CD8-positive, alpha-beta memory T cell (primary cell): ENCODE measurements around the gene HOXB13. TPM values are rescaled to one million over a fixed set of nuclear protein-coding genes. Genes with fewer than 3 reads are reported as not detected.

Source experiments
- CTCF ChIA-PET: fragments of 350-600 bp; sonication (Branson Sonifier 250); formaldehyde crosslinking; loops from one replicate; lab custom pipeline; 2021; ENCODE audit warnings: antibody characterized with exemption; lab: Charles Lee
- POLR2A ChIA-PET: fragments of 350-600 bp; sonication (Branson Sonifier 250); formaldehyde crosslinking; loops from one replicate; lab custom pipeline; 2021; ENCODE audit warnings: antibody characterized with exemption; lab: Charles Lee
- DNase-seq, 5 donors: peaks; one replicate each; pipeline versions ENCODE4 v3.0.0 to v3.0.0-alpha.2; 2020 to 2022; ENCODE audit warnings: mixed read lengths in 1 of 5
- H3K27ac ChIP-seq: one replicate; pipeline ENCODE4 v1.7.0; 2013; ENCODE audit warnings: low read depth, mild to moderate bottlenecking, low read length, moderate library complexity
- H3K27me3 ChIP-seq: 2 replicates; pipeline ENCODE4 v1.7.0; 2013; ENCODE audit warnings: low read length, mild to moderate bottlenecking; ENCODE audit not compliant: insufficient read depth, poor library complexity, severe bottlenecking
- H3K36me3 ChIP-seq: 2 replicates; pipeline ENCODE4 v1.7.0; 2013; ENCODE audit warnings: mild to moderate bottlenecking, low read length, moderate library complexity; ENCODE audit not compliant: insufficient read depth
- H3K4me1 ChIP-seq: 2 replicates; pipeline ENCODE4 v1.7.0; 2013; ENCODE audit warnings: mild to moderate bottlenecking, low read length, moderate library complexity; ENCODE audit not compliant: insufficient read depth
- H3K4me3 ChIP-seq: 2 replicates; pipeline ENCODE4 v1.7.0; 2013; ENCODE audit warnings: mild to moderate bottlenecking, low read length
- H3K9me3 ChIP-seq: 2 replicates; pipeline ENCODE4 v1.7.0; 2013; ENCODE audit warnings: mild to moderate bottlenecking, low read length
- H3K27ac Mint-ChIP-seq, 8 donors: one replicate each; pipeline ENCODE4 v1.8.0; 2020 to 2021; ENCODE audit warnings: mixed read lengths in 8 of 8, mild to moderate bottlenecking in 6 of 8, inconsistent platforms in 3 of 8, moderate library complexity in 3 of 8
- H3K27me3 Mint-ChIP-seq, 2 donors: one replicate each; pipeline ENCODE4 v1.8.0; 2020 to 2021; ENCODE audit warnings: mixed read lengths in 2 of 2, mild to moderate bottlenecking in 1 of 2, moderate library complexity in 1 of 2
- H3K36me3 Mint-ChIP-seq, 3 donors: one replicate each; pipeline ENCODE4 v1.8.0; 2020 to 2021; ENCODE audit warnings: mixed read lengths in 3 of 3, inconsistent platforms in 1 of 3, mild to moderate bottlenecking in 1 of 3
- H3K4me1 Mint-ChIP-seq, 3 donors: one replicate each; pipeline ENCODE4 v1.8.0; 2020 to 2021; ENCODE audit warnings: mixed read lengths in 3 of 3, inconsistent platforms in 1 of 3, mild to moderate bottlenecking in 1 of 3
- H3K4me3 Mint-ChIP-seq, 7 donors: one replicate each; pipeline ENCODE4 v1.8.0; 2020 to 2021; ENCODE audit warnings: mixed read lengths in 7 of 7, mild to moderate bottlenecking in 6 of 7, moderate library complexity in 4 of 7, inconsistent platforms in 2 of 7
- H3K9me3 Mint-ChIP-seq, 5 donors: one replicate each; pipeline ENCODE4 v1.8.0; 2020 to 2022; ENCODE audit warnings: mixed read lengths in 5 of 5, mild to moderate bottlenecking in 3 of 5, moderate library complexity in 2 of 5, inconsistent platforms in 1 of 5
- polyA plus RNA-seq: library from polyadenylated mRNA; unstranded; fragments of 300-500 nt; fragmentation: Illumina TruSeq; gene quantifications from one replicate; pipeline ENCODE4 v1.2.3, GENCODE V29; 2021
- total RNA-seq, 2 experiments: library from RNA; stranded (reverse); gene quantifications; one replicate each; pipeline ENCODE4 v1.2.3, GENCODE V29; 2021

The HOXB13 gene
- total and polyA plus RNA-seq, 3 experiments from 2014 or later = not detected

- Histone ChIP-seq H3K4me3 (no peak overlapping the region), H3K27ac (no peak overlapping the region), H3K9me3 (no peaks in the 10 kb centered on the region), H3K27me3 (peaks cover 93% of the 10 kb centered on the region), H3K4me1 (no peaks in the 10 kb centered on the region), H3K36me3 (no peaks in the 10 kb centered on the region)
- H3K27me3 Mint-ChIP-seq = peaks cover 84 to 92% of the 10 kb centered on the region in 2 donors
- ChIA-PET POLR2A (no interaction called here), CTCF (interaction anchor here (2.4 kb wide), 1 partner anchor 22 kb away, joined by 8 read pairs; no protein-coding TSS in a partner anchor)
- peak overlapping the region in 5 of 7 donors; percentile 17 to 69 (median 35) for H3K4me3 Mint-ChIP-seq
- H3K9me3 Mint-ChIP-seq = peaks cover 1 to 7% (median 6%) of the 10 kb centered on the region in 5 donors
- no peaks in the 10 kb centered on the region for H3K36me3 Mint-ChIP-seq
- no peak for DNase-seq
- peaks cover 12 to 16% (median 12%) of the 10 kb centered on the region in 3 donors for H3K4me1 Mint-ChIP-seq
- peak overlapping the region in 1 of 8 donors; percentile 76 for H3K27ac Mint-ChIP-seq
These were observed 18.4 kb upstream of the HOXB13 start for GRCh38 chr17:48746916-48747444.

- Mint-ChIP-seq H3K36me3 (no peaks in the 10 kb centered on the region), H3K4me1 (peaks cover 12% of the 10 kb centered on the region in 3 donors), H3K27ac (peak overlapping the region in 2 of 8 donors; percentile 11 to 76), H3K9me3 (peaks cover 1 to 9% (median 6%) of the 10 kb centered on the region in 5 donors), H3K27me3 (peaks cover 83 to 91% of the 10 kb centered on the region in 2 donors), H3K4me3 (peak overlapping the region in 2 of 7 donors; percentile 2 to 69)
- Histone ChIP-seq H3K27me3 (peaks cover 85% of the 10 kb centered on the region), H3K9me3 (no peaks in the 10 kb centered on the region), H3K4me1 (no peaks in the 10 kb centered on the region), H3K4me3 (no peak overlapping the region), H3K36me3 (no peaks in the 10 kb centered on the region), H3K27ac (no peak overlapping the region)
- DNase-seq = no peak
- CTCF ChIA-PET = interaction anchor here (0.9 to 1.0 kb wide), 2 partner anchors 26 to 28 kb away, joined by 3 to 4 read pairs; no protein-coding TSS in a partner anchor
- POLR2A ChIA-PET = interaction anchor here (0.6 to 0.8 kb wide), 2 partner anchors 22 to 27 kb away, joined by 3 to 8 read pairs; no protein-coding TSS in a partner anchor
These were observed 17.1 kb upstream of the HOXB13 start for GRCh38 chr17:48745381-48746275.

GRCh38 chr17:48740537-48740936 is 12.0 kb upstream of the HOXB13 start:
- ChIA-PET CTCF (no interaction called here), POLR2A (no interaction called here)
- Histone ChIP-seq H3K4me1 (no peaks in the 10 kb centered on the region), H3K4me3 (no peak overlapping the region), H3K27ac (no peak overlapping the region), H3K9me3 (no peaks in the 10 kb centered on the region), H3K27me3 (peaks cover 68% of the 10 kb centered on the region), H3K36me3 (no peaks in the 10 kb centered on the region)
- Mint-ChIP-seq H3K27me3 (peaks cover 87 to 92% of the 10 kb centered on the region in 2 donors), H3K36me3 (no peaks in the 10 kb centered on the region), H3K27ac (no peak overlapping the region), H3K9me3 (peaks cover 0 to 2% (median 1%) of the 10 kb centered on the region in 5 donors), H3K4me1 (peaks cover 6 to 10% (median 8%) of the 10 kb centered on the region in 3 donors), H3K4me3 (no peak overlapping the region)
- DNase-seq = no peak

GRCh38 chr17:48738803-48739526 is 10.4 kb upstream of the HOXB13 start:
- H3K9me3 ChIP-seq = no peaks in the 10 kb centered on the region
- Mint-ChIP-seq H3K27ac (peak overlapping the region in 1 of 8 donors; percentile 23), H3K9me3 (peaks cover 0 to 2% (median 0%) of the 10 kb centered on the region in 5 donors), H3K36me3 (no peaks in the 10 kb centered on the region), H3K27me3 (peaks cover 86 to 92% of the 10 kb centered on the region in 2 donors), H3K4me1 (peaks cover 6 to 13% (median 7%) of the 10 kb centered on the region in 3 donors), H3K4me3 (peak overlapping the region in 5 of 7 donors; percentile 50 to 80 (median 62))
- peaks cover 70% of the 10 kb centered on the region for H3K27me3 ChIP-seq
- POLR2A ChIA-PET = no interaction called here
- CTCF ChIA-PET = interaction anchor here (3.3 kb wide), 1 partner anchor 15 kb away, joined by 15 read pairs; the partner anchor contains the start of gene PRAC2
- H3K4me3 ChIP-seq = no peak overlapping the region
- H3K36me3 ChIP-seq = no peaks in the 10 kb centered on the region
- H3K4me1 ChIP-seq = no peaks in the 10 kb centered on the region
- DNase-seq = no peak
- H3K27ac ChIP-seq = no peak overlapping the region

- peaks cover 0 to 2% (median 0%) of the 10 kb centered on the region in 5 donors for H3K9me3 Mint-ChIP-seq
- CTCF ChIA-PET = interaction anchor here (3.3 kb wide), 1 partner anchor 15 kb away, joined by 15 read pairs; the partner anchor contains the start of gene PRAC2
- H3K4me3 ChIP-seq = no peak overlapping the region
These were observed 9.9 kb upstream of the HOXB13 start for GRCh38 chr17:48738424-48738802.

GRCh38 chr17:48737330-48738043 is 8.9 kb upstream of the HOXB13 start:
- no peak overlapping the region for H3K27ac Mint-ChIP-seq
- Histone ChIP-seq H3K4me3 (no peak overlapping the region), H3K4me1 (no peaks in the 10 kb centered on the region), H3K9me3 (no peaks in the 10 kb centered on the region), H3K27me3 (peaks cover 74% of the 10 kb centered on the region), H3K27ac (no peak overlapping the region), H3K36me3 (no peaks in the 10 kb centered on the region)
- H3K36me3 Mint-ChIP-seq = no peaks in the 10 kb centered on the region
- H3K4me1 Mint-ChIP-seq = peaks cover 17 to 26% (median 19%) of the 10 kb centered on the region in 3 donors
- H3K27me3 Mint-ChIP-seq = peaks cover 88 to 91% of the 10 kb centered on the region in 2 donors
- peaks cover 0 to 2% (median 0%) of the 10 kb centered on the region in 5 donors for H3K9me3 Mint-ChIP-seq
- ChIA-PET CTCF (interaction anchor here (3.3 kb wide), 1 partner anchor 14 kb away, joined by 15 read pairs; the partner anchor contains the start of gene PRAC2), POLR2A (interaction anchor here (0.6 kb wide), 1 partner anchor 524 kb away, joined by 4 read pairs; no protein-coding TSS in a partner anchor)
- no peak overlapping the region for H3K4me3 Mint-ChIP-seq
- no peak for DNase-seq

More at GRCh38 chr17:48738424-48738802, 9.9 kb upstream of the HOXB13 start:
- Mint-ChIP-seq H3K4me1 (peaks cover 12 to 19% (median 12%) of the 10 kb centered on the region in 3 donors), H3K36me3 (no peaks in the 10 kb centered on the region), H3K27ac (no peak overlapping the region), H3K4me3 (peak overlapping the region in 1 of 7 donors; percentile 62), H3K27me3 (peaks cover 87 to 92% of the 10 kb centered on the region in 2 donors)
- H3K27me3 ChIP-seq = peaks cover 70% of the 10 kb centered on the region
- POLR2A ChIA-PET = interaction anchor here (0.6 kb wide), 1 partner anchor 523 kb away, joined by 4 read pairs; no protein-coding TSS in a partner anchor
- H3K9me3 ChIP-seq = no peaks in the 10 kb centered on the region
- H3K4me1 ChIP-seq = no peaks in the 10 kb centered on the region
- H3K27ac ChIP-seq = no peak overlapping the region
- DNase-seq = no peak
- no peaks in the 10 kb centered on the region for H3K36me3 ChIP-seq

- no peaks in the 10 kb centered on the region for H3K9me3 ChIP-seq
- POLR2A ChIA-PET = no interaction called here
- no peak overlapping the region for H3K27ac ChIP-seq
- peaks cover 17 to 28% (median 20%) of the 10 kb centered on the region in 3 donors for H3K4me1 Mint-ChIP-seq
- H3K4me1 ChIP-seq = no peaks in the 10 kb centered on the region
- no peak overlapping the region for H3K4me3 Mint-ChIP-seq
- H3K27me3 Mint-ChIP-seq = peaks cover 86 to 93% of the 10 kb centered on the region in 2 donors
- no peaks in the 10 kb centered on the region for H3K36me3 ChIP-seq
- H3K36me3 Mint-ChIP-seq = no peaks in the 10 kb centered on the region
- CTCF ChIA-PET = interaction anchor here (1.8 kb wide), 1 partner anchor 10 kb away, joined by 6 read pairs; no protein-coding TSS in a partner anchor
- H3K9me3 Mint-ChIP-seq = peaks cover 0 to 1% (median 0%) of the 10 kb centered on the region in 5 donors
- DNase-seq = no peak
- peaks cover 85% of the 10 kb centered on the region for H3K27me3 ChIP-seq
- H3K27ac Mint-ChIP-seq = peak overlapping the region in 1 of 8 donors; percentile 88
- no peak overlapping the region for H3K4me3 ChIP-seq
These were observed 6.5 kb upstream of the HOXB13 start for GRCh38 chr17:48735062-48735351.
